ENCODE data around the gene RNF220.

DNA sequence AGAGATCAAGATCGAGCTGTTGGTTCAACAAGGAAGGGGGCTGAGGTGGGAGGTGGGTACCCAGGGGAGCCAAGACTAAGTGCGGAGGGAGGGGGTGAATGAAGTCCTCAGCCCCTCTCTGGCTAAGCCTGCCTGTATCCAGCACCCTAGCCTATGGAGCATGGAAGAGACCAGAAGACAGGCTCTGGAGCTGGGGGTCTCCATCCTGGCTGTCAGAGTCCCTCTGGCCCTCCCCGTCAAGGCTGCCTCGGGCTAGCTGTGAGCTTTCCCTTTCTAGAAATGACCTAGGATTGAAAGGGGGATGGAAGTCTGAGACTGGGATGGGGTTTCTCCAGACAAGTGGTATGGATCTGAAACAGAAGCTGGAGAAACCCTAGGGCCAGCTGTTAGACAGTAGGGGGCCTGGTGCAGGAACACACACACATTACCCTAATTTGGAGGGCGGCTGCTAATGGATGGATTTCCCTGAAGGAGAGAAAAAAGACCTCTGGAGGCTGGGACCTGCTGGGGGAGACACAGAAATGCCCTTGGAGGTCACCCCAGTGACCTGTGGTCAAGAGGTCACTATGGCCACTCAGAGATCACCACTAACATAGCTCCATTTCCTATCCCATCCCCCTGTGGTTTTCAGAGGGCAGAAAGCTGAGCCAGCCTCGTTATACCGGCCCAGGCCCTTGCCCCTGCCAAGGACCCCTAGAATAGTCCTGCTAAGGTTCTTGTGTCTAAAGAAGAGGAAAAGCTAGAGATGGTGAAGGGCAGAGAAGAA is 161.4 kb downstream of the RNF220 start:
- TF ChIP-seq, protein P1, sequence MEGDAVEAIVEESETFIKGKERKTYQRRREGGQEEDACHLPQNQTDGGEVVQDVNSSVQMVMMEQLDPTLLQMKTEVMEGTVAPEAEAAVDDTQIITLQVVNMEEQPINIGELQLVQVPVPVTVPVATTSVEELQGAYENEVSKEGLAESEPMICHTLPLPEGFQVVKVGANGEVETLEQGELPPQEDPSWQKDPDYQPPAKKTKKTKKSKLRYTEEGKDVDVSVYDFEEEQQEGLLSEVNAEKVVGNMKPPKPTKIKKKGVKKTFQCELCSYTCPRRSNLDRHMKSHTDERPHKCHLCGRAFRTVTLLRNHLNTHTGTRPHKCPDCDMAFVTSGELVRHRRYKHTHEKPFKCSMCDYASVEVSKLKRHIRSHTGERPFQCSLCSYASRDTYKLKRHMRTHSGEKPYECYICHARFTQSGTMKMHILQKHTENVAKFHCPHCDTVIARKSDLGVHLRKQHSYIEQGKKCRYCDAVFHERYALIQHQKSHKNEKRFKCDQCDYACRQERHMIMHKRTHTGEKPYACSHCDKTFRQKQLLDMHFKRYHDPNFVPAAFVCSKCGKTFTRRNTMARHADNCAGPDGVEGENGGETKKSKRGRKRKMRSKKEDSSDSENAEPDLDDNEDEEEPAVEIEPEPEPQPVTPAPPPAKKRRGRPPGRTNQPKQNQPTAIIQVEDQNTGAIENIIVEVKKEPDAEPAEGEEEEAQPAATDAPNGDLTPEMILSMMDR (IDR thresholded peaks at IDR 0.05) = no peak
- TF ChIP-seq POLR2A (IDR thresholded peaks at IDR 0.05) = no peak

All from body of pancreas (tissue), 4 donors.